ENCODE results near the gene LRP1-AS.

Gene LRP1-AS

DNA sequence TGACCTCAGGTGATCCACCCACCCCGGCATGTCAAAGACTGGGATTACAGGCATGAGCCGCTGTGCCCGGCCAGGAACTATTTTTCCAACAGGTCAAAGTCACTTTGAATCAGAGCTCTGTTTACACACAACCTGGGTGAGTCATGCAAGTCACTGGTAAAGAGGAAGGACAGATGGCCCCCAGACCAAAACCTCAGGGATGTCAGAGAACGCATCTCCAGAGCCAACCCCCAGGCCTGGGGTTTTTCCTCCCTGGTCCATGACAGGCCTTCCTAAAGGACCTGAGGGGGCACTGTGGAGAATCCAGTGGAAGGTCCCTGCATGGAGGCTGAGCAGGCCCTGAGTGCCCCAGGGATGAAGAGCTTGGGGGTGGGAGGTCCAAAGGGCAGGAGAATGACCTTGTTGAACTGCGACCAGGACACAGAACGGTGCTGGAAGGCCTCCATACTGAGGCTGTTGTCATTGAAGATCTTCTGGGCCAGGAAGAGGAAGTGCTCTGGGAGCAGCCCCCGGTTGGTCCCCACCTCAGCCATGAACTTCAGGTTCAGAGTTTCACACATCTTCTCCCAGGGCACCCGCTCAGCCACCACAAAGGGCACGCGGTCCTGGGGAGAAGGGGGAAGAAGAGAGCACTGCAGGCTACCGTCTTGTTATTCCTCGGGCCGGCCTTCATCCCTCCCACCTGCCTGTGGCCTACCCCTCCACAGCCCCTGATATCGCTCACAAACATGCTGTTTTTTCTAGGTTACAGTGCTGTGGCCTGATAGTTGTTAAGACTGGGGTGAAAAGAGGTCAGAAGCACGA is 45.3 kb downstream of the LRP1-AS start:
- no peaks in the 10 kb centered on the region for H3K27me3 ChIP-seq
- intact Hi-C loops (cut with DNase I; ENCODE audit: low total_unique reads), result no loop called here
- H3K4me3 ChIP-seq, result no peak overlapping the region
- H3K36me3 ChIP-seq, result peaks cover 71 to 96% (median 85%) of the 10 kb centered on the region in 3 donors
- no peaks in the 10 kb centered on the region for H3K9me3 ChIP-seq
- TF ChIP-seq, protein P1, sequence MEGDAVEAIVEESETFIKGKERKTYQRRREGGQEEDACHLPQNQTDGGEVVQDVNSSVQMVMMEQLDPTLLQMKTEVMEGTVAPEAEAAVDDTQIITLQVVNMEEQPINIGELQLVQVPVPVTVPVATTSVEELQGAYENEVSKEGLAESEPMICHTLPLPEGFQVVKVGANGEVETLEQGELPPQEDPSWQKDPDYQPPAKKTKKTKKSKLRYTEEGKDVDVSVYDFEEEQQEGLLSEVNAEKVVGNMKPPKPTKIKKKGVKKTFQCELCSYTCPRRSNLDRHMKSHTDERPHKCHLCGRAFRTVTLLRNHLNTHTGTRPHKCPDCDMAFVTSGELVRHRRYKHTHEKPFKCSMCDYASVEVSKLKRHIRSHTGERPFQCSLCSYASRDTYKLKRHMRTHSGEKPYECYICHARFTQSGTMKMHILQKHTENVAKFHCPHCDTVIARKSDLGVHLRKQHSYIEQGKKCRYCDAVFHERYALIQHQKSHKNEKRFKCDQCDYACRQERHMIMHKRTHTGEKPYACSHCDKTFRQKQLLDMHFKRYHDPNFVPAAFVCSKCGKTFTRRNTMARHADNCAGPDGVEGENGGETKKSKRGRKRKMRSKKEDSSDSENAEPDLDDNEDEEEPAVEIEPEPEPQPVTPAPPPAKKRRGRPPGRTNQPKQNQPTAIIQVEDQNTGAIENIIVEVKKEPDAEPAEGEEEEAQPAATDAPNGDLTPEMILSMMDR (IDR thresholded peaks at IDR 0.05), result no peak
- DNase-seq, result no peak
- H3K27ac ChIP-seq, result no peak overlapping the region
- no peaks in the 10 kb centered on the region for H3K4me1 ChIP-seq

DNA sequence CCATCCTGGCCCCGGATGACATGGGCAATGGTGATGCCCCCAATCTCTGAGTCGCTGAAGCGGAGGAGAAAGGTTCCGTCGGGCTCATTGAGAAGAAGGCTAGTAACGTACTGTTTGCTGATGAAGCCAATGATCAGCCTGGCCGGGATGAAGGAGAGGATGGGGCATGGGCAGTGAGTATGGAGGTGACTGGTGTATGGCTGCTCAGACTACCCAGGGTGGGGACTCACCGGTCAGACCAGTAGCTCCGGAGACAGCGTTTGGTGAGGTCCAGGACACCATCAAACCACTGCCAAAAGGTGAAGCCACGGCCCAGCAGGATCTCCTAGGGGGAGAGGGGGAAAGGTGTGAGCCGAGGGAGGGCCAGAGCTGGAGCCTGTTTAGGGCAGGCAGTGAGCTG is 47.7 kb downstream of the LRP1-AS start:
- DNase-seq, result no peak
- TF ChIP-seq, protein P1 (IDR thresholded peaks at IDR 0.05), result no peak
- Histone ChIP-seq H3K27me3 (no peaks in the 10 kb centered on the region), H3K36me3 (peaks cover 67 to 96% (median 85%) of the 10 kb centered on the region in 3 donors), H3K27ac (no peak overlapping the region), H3K9me3 (no peaks in the 10 kb centered on the region), H3K4me1 (peaks cover 0 to 13% (median 1%) of the 10 kb centered on the region in 4 donors), H3K4me3 (no peak overlapping the region)
- intact Hi-C loops (cut with DNase I; ENCODE audit: low total_unique reads), result no loop called here

GRCh38 chr12:57099047-57099714 is 48.2 kb downstream of the LRP1-AS start:
- intact Hi-C loops (cut with DNase I; ENCODE audit: low total_unique reads), result no loop called here

GRCh38 chr12:57098546-57098945 is 48.9 kb downstream of the LRP1-AS start:
- Histone ChIP-seq H3K27me3 (no peaks in the 10 kb centered on the region), H3K9me3 (no peaks in the 10 kb centered on the region), H3K36me3 (peaks cover 60 to 91% (median 80%) of the 10 kb centered on the region in 3 donors), H3K4me1 (peaks cover 0 to 25% (median 13%) of the 10 kb centered on the region in 4 donors), H3K4me3 (no peak overlapping the region), H3K27ac (peak overlapping the region in 1 of 2 donors; percentile 22)
- TF ChIP-seq, protein P1 (IDR thresholded peaks at IDR 0.05), result no peak
- intact Hi-C loops (cut with DNase I; ENCODE audit: low total_unique reads), result no loop called here
- no peak for DNase-seq

More at GRCh38 chr12:57099047-57099714, 48.2 kb downstream of the LRP1-AS start:
- peak overlapping the region in 1 of 2 donors; percentile 22 for H3K27ac ChIP-seq
- H3K36me3 ChIP-seq, result peaks cover 67 to 95% (median 85%) of the 10 kb centered on the region in 3 donors
- TF ChIP-seq, protein P1 (IDR thresholded peaks at IDR 0.05), result no peak
- H3K4me3 ChIP-seq, result no peak overlapping the region
- peaks cover 0 to 19% (median 7%) of the 10 kb centered on the region in 4 donors for H3K4me1 ChIP-seq
- no peaks in the 10 kb centered on the region for H3K9me3 ChIP-seq
- DNase-seq, result no peak
- H3K27me3 ChIP-seq, result no peaks in the 10 kb centered on the region

- Histone ChIP-seq H3K9me3 (no peaks in the 10 kb centered on the region), H3K4me3 (no peak overlapping the region), H3K4me1 (peaks cover 0 to 36% (median 23%) of the 10 kb centered on the region in 4 donors), H3K27me3 (no peaks in the 10 kb centered on the region), H3K27ac (no peak overlapping the region), H3K36me3 (peaks cover 70 to 92% (median 86%) of the 10 kb centered on the region in 3 donors)
- TF ChIP-seq, protein P1 (IDR thresholded peaks at IDR 0.05), result no peak
- DNase-seq, result no peak
- intact Hi-C loops (cut with DNase I; ENCODE audit: low total_unique reads), result no loop called here
Observed at GRCh38 chr12:57097554-57097835, 49.9 kb downstream of the LRP1-AS start.
